Right atrium auricular region (tissue), 2 donors: ENCODE results near the gene CERS4. TPM values are rescaled to one million over a fixed set of nuclear protein-coding genes. Genes with fewer than 3 reads are reported as not detected.

ENCODE experiments used
- DNase-seq: peaks from one replicate; pipeline ENCODE4 v3.0.0-alpha.2; 2019; ENCODE audit warnings: low spot score
- H3K27ac ChIP-seq, 2 donors: fragments of 200-600 bp; sonication (generic); 1 replicate in 1 of 2; 2 replicates in 1 of 2; pipeline ENCODE4 v1.5.1; 2016 to 2019
- H3K27me3 ChIP-seq, 2 donors: fragments of 200-600 bp; sonication (generic); one replicate each; pipeline versions ENCODE4 v1.5.1 to v1.6.0; 2017 to 2019
- H3K36me3 ChIP-seq: fragments of 200-600 bp; sonication (generic); one replicate; pipeline ENCODE4 v1.5.1; 2016
- H3K4me1 ChIP-seq, 2 donors: fragments of 200-600 bp; sonication (generic); one replicate each; pipeline versions ENCODE4 v1.5.1 to v1.6.0; 2017 to 2019
- H3K4me3 ChIP-seq, 2 donors: fragments of 200-600 bp; sonication (generic); 1 replicate in 1 of 2; 2 replicates in 1 of 2; pipeline ENCODE4 v1.5.1; 2017 to 2019; ENCODE audit warnings: mild to moderate bottlenecking in 1 of 2, moderate library complexity in 1 of 2
- H3K9me3 ChIP-seq, 2 donors: fragments of 200-600 bp; sonication (generic); one replicate each; pipeline ENCODE4 v1.5.1; 2019
- CTCF ChIP-seq, 2 donors: fragments of 200-600 bp; sonication (generic); IDR thresholded peaks; one replicate each; pipeline ENCODE4 v1.5.1; 2019; ENCODE audit warnings: antibody characterized with exemption in 2 of 2
- total RNA-seq, 2 donors: library from RNA; depleted of rRNA; stranded (reverse); fragments of >200 nt; gene quantifications; one replicate each; pipeline ENCODE4 v1.1.0, GENCODE V29; 2016

The CERS4 gene
- total RNA-seq, 2 donors from 2014 or later, result 19.4 to 20.5 TPM

DNA sequence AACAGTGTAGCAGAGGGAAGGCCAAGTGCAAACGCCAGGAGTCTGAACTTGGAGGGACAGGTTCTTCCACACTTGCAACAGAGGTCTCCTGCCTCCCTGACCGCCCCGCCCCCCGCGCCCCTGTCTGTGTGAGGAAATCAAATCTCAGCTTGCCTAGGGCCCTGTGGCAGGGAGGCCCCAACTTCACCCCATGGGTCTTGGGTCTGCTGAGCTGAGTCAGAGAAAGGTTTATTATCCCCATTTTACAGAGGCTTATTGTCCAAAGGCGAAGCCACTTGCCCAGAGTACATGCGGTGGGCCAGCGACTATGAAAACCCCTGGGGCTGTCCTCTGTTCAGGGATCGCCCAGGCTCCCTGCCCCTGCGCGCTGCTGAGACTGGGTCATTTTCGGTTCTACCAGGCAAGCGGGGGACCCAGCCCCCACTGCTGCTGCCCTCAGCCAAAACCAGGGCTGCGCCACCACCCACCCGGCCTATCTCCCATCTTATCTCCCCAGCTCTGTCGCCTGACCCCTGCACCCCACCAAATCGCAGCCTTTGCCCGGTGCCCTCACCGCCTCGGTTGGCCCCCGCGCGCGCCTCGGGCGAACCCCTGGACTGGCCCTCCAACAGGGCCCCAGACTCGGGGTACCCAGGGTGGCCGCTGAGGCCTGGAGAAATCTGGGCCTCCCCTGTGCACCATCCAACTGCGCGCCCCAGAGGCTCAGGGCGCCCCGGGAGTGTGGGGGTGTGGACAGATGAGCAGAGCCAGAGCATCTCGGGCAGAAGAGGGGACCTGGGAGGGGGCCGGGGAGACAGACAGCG is 850 bp upstream of the CERS4 start:
- H3K4me1 ChIP-seq, result peaks cover 0 to 22% of the 10 kb centered on the region in 2 donors
- no peak for TF ChIP-seq CTCF (IDR thresholded peaks at IDR 0.05)
- DNase-seq, result no peak
- no peaks in the 10 kb centered on the region for H3K9me3 ChIP-seq
- H3K4me3 ChIP-seq, result peak overlapping the region; percentile 60 to 84
- H3K27ac ChIP-seq, result peak overlapping the region; percentile 80 to 85
- no peaks in the 10 kb centered on the region for H3K27me3 ChIP-seq
- no peaks in the 10 kb centered on the region for H3K36me3 ChIP-seq

DNA sequence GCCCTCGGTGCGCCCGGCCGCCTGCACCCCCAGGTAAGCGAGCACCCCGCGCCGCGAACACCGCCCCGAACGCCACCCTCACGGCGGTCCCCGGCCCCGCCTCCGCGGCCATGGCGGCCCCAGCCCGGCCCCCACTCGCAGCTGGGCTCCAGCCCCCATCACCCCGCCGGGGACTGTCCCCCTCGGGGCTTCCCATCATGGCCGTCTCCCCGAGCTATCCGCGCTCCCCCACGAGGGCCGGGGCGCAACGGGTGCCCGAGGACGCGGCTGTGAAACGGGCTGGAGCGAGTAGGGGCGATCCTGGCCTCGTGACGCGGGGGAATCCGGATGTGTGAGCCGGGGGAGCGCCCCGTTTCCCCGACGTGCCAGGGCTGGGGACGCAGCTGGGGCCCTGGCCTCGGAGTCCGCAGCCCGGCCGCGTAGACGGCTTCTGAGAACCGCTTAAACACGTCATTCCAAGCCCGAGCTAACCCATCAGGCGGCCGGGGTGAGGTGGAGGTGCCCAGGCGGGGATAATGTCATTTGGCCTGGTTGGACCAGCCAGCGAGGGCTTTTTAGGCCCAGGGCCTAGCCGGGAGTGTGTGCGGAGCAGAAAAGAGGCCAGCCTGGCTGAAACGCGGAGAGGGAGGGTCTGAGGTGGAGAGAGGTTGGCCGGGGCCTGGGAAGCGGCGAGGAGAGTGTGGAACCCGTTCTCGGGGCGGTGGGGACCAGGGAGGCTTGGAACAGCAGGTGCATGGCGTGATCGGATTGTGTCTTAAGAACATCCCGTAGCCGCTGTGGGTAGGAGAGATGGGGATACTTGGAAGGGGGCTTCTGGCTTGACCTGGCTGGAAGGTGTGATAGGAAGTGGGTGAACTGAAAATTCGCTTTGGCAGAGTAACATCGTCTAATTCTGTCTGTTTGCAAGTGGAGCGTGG is 550 bp downstream of the CERS4 start:
- Histone ChIP-seq H3K9me3 (no peaks in the 10 kb centered on the region), H3K4me3 (peak overlapping the region; percentile 60 to 84), H3K27ac (peak overlapping the region; percentile 80 to 85), H3K36me3 (no peaks in the 10 kb centered on the region), H3K27me3 (no peaks in the 10 kb centered on the region), H3K4me1 (peaks cover 0 to 22% of the 10 kb centered on the region in 2 donors)
- no peak for TF ChIP-seq CTCF (IDR thresholded peaks at IDR 0.05)
- no peak for DNase-seq

GRCh38 chr19:8210421-8211101 is 1.4 kb downstream of the CERS4 start:
- Histone ChIP-seq H3K27me3 (no peaks in the 10 kb centered on the region), H3K36me3 (no peaks in the 10 kb centered on the region), H3K9me3 (no peaks in the 10 kb centered on the region), H3K4me3 (peak overlapping the region; percentile 60 to 84), H3K27ac (peak overlapping the region in 1 of 2 donors; percentile 85), H3K4me1 (peaks cover 0 to 22% of the 10 kb centered on the region in 2 donors)
- no peak for DNase-seq
- no peak for TF ChIP-seq CTCF (IDR thresholded peaks at IDR 0.05)

GRCh38 chr19:8212212-8212611 is 3.0 kb downstream of the CERS4 start:
- no peak for TF ChIP-seq CTCF (IDR thresholded peaks at IDR 0.05)
- Histone ChIP-seq H3K36me3 (no peaks in the 10 kb centered on the region), H3K27ac (no peak overlapping the region), H3K4me3 (no peak overlapping the region), H3K27me3 (no peaks in the 10 kb centered on the region), H3K4me1 (peaks cover 0 to 22% of the 10 kb centered on the region in 2 donors), H3K9me3 (no peaks in the 10 kb centered on the region)
- DNase-seq, result no peak

DNA sequence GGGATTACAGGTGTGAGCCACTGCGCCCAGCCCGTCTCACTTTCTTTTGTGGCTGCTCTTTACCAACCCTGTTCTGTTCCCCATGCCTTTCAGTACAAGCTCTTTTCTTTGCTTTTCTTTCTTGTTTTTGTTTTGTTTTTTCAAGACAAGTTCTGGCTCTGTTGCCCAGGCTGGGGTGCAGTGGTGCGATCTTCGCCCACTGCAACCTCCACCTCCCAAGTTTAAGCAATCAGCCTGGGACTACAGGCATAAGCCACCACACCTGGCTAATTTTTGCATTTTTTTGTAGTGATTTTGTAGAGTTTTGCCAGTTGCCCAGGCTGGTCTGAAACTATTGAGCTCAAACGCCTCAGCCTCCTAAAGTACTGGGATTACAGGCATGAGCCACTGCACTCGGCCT is 3.7 kb downstream of the CERS4 start:
- H3K27ac ChIP-seq, result no peak overlapping the region
- H3K4me3 ChIP-seq, result no peak overlapping the region

More for the DNA sequence above, 3.7 kb downstream of the CERS4 start:
- Histone ChIP-seq H3K27me3 (no peaks in the 10 kb centered on the region), H3K9me3 (no peaks in the 10 kb centered on the region), H3K36me3 (no peaks in the 10 kb centered on the region), H3K4me1 (peaks cover 0 to 22% of the 10 kb centered on the region in 2 donors)
- TF ChIP-seq CTCF (IDR thresholded peaks at IDR 0.05), result no peak
- DNase-seq, result no peak
